Glomerular visceral epithelial cell (primary cell): ENCODE results near the gene TPRN.

Experiments used
- DNase-seq: peaks from one replicate; pipeline ENCODE4 v3.0.0-alpha.2; 2016; ENCODE audit errors: extremely low spot score

Gene TPRN

DNA sequence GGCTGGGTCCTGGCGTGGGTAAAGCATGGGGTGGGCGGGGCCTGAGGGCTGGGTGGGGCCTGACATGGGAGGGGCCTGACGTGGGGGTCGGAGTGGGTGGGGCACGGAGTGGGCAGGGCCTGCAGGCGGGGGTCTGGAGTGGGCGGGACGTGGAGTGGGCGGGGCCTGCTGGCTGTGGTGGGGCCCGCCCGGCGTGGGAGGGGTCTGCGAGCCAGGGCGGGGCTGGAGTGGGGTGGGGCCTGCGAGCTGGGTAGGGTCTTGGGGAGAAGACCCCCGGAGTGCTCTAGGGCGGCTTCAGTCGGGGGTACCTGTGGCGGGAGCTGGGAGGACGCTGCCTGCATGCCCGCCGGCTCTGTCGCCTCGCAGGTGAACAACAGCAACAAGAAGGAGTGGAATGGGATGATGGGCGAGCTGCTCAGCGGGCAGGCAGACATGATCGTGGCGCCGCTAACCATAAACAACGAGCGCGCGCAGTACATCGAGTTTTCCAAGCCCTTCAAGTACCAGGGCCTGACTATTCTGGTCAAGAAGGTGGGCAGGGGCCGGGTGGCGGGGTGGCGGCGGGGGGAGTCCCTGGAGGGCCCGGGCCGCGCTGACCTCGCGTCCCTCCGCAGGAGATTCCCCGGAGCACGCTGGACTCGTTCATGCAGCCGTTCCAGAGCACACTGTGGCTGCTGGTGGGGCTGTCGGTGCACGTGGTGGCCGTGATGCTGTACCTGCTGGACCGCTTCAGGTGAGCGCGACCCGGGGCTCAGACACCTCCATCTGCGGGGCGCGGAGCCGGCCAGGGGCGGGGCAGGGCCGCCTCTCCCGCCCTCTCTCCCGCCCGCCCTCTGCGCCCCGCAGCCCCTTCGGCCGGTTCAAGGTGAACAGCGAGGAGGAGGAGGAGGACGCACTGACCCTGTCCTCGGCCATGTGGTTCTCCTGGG, 38.7 kb downstream of the TPRN start:
- DNase-seq = no peak

- DNase-seq = no peak
These were observed 39.6 kb downstream of the TPRN start for GRCh38 chr9:137160716-137161557.

DNA sequence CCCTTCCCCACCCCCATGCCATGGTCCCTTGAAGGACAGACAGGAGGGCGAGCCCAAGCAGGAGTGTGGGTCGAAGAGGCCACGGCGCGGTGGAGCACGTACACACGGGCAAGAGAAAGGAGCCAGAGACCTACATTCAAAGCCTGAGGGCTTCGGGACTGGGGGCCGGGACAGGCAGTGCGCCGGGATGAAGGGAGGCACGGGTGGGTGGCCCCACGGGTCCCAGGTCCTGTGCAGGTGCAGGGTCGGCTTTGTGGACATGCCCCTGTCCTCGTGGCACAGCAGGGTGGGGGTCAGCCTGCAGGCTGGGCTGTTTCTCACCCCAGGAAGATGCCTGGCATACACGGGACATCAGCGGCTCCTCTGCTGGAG, 40.5 kb downstream of the TPRN start:
- DNase-seq = no peak

- no peak for DNase-seq
These were observed 41.2 kb downstream of the TPRN start for GRCh38 chr9:137159105-137160053.

DNA sequence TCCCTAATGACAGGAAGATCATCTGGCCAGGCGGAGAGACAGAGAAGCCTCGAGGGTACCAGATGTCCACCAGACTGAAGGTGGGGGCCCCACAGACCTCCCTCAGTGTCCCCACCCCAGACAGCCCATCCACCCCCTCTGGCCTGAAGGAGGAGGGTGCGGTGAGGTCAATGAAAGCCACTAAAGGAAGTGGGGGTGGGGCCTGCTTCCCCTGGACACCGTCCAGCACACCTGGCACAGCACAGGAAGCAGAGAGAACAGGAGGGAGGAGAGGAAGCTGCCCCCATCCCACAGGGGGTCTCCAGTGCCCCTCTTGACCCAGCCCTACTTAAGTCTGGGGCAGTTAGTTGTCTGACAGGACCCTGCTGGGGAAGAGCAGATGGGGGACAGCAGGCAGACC, 41.9 kb downstream of the TPRN start:
- no peak for DNase-seq

DNA sequence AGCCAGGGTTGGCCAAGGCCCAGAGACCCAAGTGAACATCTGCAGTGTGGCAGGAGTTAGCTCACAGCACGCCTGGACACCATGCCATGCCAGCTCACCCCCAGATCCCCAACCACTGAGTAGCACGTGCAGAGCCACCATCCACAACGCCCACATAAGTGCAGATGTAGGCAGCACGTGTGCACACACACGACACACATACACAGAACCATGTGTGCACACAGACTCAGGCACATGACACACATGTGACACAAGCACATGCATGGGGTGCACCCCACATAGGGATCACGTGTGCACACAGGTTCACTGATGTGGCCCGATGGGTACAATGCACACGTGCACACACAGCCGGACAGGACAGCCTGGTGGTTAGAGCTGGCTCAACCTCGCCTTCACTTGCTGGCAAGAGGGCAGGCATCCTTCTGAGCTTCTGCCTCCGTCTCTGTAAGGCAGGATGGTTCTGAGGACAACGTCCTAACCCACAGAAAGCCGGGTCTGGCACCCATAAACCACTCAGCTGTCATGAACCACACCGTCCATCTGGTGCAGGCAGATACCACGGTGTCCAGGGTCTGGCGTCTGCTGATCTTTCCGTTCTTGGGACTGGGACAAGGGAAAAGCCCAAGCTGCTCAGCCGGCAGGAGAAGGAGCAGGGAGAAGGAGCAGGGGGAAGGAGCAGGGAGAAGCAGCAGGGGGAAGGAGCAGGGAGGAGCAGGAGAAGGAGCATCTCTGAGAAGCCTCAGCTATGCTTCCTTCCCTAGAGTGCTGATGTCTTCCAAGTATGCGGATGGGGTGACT, 42.7 kb downstream of the TPRN start:
- DNase-seq = no peak

- no peak for DNase-seq
These were observed 43.8 kb downstream of the TPRN start for GRCh38 chr9:137156567-137157375.

DNA sequence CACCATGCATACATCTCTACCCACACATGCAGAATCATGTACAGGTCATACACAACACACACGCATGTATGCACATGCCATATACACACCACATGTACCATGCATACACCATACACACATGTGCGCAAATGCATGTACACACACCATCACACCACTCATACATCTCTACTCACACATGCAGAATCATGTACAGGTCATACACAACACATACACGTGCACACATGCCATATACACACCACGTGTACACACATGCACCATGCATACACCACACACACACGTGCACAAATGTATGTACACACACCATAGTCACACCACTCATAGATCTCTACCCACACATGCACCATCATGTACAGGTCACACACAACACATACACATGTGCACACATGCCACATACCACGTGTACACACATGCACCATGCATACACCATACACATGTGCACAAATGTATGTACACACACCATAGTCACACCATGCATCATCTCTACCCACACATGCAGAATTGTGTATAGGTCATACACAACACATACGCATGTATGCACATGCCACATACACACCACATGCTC, 47.6 kb downstream of the TPRN start:
- no peak for DNase-seq

DNA sequence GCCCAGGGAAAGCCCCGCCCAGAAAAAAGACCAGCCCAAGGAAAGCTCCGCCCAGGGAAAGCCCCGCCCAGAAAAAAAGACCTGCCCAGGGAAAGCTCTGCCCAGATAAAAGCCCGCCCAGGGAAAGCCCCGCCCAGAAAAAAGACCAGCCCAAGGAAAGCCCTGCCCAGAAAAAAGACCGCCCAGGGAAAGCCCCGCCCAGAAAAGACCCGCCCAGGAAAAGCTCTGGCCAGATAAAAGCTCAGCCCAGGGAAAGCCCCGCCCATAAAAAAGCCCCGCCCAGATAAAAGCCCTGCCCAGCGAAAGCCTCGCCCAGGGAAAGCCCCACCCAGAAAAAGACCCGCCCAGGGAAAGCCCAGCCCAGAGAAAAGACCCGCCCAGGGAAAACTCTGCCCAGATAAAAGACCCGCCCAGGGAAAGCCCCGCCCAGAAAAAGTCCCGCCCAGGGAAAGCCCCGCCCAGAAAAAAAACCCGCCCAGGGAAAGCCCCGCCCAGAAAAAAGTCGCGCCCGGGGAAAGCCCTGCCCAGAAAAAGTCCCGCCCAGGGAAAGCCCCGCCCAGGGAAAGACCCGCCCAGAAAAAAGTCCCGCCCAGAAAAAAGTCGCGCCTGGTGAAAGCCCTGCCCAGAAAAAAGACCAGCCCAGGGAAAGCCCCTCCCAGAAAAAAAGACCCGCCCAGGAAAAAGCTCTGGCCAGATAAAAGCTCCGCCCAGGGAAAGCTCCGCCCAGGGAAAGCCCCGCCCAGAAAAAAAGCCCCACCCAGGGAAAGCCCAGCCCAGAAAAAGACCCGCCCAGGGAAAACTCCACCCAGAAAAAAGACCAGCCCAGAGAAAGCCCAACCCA, 49.7 kb downstream of the TPRN start:
- peak; percentile 59 for DNase-seq

DNA sequence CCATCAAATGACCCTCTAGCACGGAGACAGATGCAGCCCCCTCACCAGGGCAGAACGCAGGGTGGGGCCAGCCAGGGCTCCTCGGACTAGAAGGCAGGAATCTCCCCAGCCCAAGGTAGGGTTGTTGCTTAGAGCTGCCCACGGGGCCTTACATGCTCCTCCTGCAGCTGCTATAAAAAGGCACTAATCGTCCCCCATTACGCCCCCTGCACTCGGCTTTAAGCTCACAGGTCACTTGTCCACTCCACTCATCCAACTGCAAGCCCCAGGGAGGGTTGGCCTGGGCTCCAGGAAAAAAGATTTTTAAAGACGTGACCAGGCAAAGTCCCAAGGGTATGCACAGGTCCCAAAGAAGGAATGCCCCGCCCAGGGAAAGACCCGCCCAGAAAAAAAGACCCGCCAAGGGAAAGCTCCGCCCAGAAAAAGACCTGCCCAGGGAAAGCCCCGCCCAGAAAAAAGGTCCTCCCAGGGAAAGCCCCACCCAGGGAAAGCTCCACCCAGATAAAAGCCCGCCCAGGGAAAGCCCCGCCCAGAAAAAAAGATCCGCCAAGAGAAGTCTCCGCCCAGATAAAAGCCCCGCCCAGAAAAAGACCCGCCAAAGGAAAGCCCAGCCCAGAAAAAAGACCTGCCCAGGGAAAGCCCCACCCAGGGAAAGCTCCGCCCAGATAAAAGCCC, 50.5 kb downstream of the TPRN start:
- peak; percentile 25 for DNase-seq

DNA sequence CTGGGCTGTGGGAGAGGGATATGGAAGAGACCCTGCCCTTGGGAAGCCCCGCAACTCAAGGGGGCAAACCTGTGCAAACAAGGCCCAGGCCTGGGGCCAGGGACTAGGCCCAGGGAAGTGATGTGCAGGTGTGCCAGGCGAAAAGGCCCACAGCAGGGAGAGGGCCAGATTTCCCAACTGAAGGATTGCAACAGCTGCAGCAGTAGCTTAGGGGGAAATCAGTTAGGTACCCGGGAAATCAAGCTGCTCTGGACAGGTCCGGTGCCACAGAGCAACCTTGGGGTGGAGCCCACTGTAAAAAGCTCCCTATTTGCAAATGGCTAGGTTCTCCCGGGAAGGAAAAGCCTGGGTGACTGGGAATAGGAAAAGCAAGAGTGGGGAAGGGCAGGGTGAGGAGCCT, 51.2 kb downstream of the TPRN start:
- DNase-seq = no peak

GRCh38 chr9:137148661-137149060, 51.9 kb downstream of the TPRN start:
- DNase-seq = no peak

DNA sequence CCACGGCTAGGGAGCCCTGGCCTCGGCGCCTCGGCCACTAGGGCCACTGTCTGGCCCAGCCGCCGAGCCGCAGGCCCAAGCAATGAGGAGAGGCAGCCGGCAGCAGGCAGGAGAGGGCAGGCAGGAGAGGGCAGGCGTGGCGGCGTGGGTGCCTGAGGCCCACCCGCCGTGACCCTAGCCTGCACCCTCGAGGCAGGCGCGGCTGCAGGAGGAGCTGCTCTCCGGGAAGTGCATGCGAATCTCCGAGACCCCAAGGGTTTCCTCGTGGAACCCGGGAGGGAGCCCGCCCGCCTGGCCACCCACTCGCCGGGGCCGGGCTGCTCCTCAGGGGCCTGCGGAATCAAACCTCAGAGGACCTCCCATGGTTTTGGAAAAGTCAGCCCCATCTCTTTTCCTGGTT, 52.3 kb downstream of the TPRN start:
- no peak for DNase-seq

GRCh38 chr9:137147793-137148160, 52.8 kb downstream of the TPRN start:
- DNase-seq = no peak

DNA sequence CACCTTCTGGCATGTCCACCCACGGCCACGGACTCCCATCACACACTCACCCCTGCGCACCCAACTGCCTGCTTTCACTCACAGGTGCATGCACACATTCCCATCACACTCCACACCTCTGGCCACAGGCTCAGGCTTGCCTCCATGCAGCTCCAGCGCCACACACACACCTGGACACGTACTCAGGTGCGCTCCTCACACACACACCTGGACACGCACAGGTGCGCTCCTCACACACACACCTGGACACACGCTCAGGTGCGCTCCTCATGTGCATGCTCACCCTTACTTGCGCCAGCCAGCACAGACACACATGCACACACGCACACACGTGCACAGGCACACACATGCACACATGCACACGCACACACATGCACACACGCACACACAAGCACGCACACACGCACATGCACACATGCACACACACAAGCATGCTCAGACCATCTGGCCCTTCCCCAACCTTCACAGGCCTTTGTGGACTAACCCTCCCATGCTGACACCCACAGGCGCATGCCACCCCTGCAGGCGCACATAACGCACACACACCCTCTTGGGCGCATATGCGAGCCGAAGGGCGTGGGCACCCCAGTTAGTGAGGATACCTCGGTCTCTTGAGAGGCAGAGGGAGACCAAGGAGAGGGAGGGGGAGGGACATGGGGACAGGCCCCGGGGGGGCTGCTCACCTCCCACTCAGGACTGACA, 53.3 kb downstream of the TPRN start:
- no peak for DNase-seq

GRCh38 chr9:137146527-137146918, 54.0 kb downstream of the TPRN start:
- no peak for DNase-seq

- no peak for DNase-seq
These were observed 54.6 kb downstream of the TPRN start for GRCh38 chr9:137145731-137146526.
